GM10847 (cell line): Measurements from ENCODE around the gene CHRD.

Experiments
- POLR2A ChIP-seq: IDR thresholded peaks from 2 replicates; pipeline ENCODE4 v1.6.1; 2011; ENCODE audit not compliant: insufficient read length; ENCODE audit errors: extremely low read depth

CHRD gene

DNA sequence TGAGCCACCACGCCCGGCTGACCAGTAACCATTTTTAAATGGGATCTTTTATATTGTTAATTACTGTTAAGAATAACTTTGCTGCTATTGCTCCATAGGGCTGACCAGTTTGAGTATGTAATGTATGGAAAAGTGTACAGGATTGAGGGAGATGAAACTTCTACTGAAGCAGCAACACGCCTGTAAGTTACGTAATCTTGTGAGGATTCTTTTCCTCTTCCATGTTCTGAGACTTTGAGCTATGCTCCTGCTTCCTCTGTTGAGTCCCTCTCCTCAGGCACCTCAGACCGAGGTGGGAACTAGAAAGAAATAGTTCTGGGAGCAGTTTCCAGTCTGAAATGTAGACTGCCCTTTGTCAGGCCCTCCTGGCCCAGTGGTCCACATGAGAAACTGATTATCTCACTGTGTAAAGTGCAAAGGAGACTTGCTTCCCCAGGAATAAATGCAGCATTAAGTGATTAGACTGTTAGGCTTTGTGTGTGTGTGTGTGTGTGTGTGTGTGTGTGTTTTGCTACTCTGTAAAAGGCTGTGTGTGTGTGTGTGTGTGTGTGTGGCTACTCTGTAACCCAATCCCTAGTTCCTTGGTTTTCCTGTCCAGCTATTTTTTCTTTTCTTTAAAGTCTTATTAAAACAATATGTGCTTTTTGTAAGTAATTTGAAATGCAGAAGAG, 13.1 kb upstream of the CHRD start:
- TF ChIP-seq POLR2A = no peak

DNA sequence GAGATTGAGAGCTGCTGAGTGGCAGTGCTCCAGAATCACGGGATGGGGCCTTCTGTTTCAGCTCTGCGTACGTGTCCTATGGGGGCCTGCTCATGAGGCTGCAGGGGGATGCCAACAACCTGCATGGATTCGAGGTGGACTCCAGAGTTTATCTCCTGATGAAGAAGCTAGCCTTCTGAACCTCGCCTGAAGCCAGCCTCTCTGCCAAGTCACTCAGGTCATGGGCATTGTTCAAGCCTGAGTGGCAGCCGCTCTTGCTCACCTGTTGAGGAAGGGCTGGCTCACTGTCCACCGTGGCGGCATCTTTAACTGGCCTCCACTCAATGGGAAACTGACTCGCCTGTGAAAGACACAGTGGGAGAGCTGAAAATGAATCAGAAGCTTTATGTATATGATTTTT, 11.7 kb upstream of the CHRD start:
- no peak for TF ChIP-seq POLR2A

DNA sequence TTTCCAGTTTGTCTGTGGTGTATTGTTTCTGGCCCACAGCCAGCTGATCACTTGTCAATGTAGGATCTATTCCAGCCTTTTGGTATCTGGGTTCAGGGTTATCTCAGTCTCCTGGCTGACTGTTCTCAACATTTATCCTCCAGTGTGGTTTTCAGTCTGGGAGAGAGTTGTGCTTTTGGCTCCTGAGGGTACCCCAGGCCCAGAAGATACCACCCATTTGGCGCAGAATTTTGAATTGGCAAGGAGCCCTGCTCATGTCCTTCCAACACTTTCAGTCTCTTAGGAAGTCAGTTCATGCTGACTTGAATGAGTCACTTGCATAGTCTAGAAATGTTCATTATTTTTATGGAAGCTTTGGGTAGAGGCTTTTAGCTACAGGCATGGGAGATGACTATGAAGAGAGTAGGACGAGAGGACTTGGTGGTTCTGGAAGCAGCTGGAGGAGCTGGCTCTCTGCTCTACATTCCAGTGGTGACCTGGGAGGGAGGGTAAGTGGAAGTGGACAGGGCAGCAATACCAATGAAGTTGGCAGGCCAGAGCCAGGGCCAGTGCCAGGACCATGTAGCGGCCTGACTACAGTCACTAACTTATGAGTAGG, 11.2 kb upstream of the CHRD start:
- no peak for TF ChIP-seq POLR2A

DNA sequence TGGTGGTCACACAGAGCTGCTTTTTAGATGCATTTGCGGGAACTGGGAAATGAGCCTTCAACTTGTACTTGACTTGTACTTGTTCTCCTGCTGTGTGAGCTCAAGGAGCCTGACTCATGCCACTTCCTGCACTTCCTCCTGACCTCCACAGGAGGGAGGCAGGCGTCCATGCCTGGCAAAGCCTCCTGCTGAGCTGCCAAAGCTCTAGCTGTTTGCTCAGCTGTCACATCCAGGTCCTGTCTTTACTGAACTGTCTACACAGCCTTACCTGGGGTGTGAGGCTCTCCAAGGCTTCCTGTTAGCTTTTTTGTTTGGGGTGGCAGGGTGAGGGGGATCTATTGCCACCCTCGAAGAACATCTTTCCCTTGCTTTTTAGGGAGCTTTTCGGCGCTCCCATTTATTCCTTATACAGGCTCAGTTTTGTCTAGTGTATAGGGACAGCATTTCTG, 8.3 kb upstream of the CHRD start:
- no peak for TF ChIP-seq POLR2A

- no peak for TF ChIP-seq POLR2A
Measured at GRCh38 chr3:184372296-184372821, 7.5 kb upstream of the CHRD start.

DNA sequence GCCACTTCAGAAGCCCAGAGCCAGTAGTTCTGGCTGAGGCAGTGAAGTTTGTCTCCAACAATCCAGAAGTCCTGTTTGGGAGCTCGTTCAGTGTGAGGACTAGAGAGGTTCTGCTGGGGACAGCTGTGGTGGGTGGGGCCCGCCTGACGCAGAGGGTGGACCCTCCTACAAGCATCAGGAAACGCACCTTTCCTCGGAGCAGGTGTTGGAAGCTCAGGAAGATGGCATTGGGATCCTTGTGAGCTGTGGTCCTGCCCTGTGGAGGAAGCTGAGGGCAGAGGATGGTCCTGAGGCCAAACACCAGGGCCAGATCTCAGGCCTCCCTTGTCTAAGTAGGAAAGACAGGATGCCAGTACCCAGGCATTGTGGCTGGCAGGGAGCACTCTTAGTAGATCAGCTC, 6.9 kb upstream of the CHRD start:
- no peak for TF ChIP-seq POLR2A

DNA sequence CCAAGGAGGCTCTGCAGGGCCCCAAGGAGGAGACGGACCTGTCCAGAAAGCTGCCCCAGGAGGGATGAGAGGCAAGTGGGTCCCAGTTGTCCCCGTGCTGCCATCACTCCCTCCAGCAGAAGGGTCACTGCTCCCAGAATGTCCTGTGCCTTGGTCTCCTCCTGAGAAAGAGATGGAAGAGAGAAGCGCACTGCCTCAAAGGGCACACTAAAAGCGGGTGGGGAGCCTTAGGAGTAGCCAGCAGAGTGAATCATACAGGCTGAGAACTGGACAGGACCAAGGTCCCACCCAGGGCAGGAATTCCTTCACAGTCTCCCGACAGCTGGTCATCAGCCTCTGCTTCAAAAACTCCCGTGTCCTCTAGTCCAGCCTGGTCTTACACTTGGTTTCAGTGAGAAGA, 6.4 kb upstream of the CHRD start:
- no peak for TF ChIP-seq POLR2A

DNA sequence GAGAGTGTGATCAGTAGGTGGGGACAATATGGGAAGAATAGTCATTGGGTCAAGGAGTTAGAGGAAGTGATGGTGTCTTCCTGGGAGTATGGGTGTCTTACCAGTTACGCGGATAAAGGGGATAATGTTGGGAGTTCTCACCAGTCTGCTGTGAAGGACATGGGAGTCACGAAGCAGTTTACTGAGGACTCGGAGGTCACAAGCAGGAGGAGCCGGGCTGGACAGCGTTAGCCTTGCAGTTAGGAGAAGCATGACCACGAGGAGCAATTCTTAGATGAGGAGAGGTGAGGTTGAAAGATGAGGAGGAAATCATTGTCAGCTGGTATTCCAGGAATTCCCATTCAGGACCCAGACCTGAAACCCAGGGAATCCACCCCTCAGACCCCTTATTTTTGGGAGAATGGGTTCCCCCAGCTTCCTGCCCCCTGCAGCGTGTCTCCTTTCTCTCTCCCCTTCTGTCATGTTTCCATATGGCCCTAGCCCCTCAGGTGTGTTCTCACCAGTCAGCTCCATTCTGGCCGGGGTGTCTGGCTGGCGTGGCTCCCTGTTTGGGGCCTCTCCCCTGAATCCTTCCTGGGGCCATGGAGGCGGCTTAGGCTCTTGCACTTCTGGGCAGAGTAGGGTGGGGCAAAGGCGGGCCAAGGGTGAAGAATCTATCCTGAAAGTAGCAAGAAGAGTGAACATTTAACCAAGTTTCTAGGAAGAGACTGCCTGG, 4.0 kb upstream of the CHRD start:
- TF ChIP-seq POLR2A = no peak

DNA sequence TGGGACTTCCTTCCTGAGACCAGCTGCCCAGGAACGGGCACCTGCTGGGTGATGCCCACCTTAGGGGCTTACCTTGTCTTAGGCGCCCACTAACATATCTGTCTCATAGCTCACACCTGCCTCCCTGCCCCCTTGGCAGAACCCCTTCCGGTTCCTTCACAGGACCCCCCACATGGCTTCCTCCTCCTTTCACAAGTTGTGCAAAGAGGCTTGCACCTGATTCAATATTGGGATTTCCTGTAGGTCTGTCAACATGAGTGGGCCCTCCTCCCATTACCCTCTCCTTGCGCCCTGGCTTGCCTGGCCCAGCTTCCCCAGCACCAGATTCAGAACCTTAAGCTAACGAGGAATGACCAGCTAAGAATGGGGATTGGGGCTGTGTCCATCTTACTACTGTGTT, 2.5 kb upstream of the CHRD start:
- TF ChIP-seq POLR2A = no peak

DNA sequence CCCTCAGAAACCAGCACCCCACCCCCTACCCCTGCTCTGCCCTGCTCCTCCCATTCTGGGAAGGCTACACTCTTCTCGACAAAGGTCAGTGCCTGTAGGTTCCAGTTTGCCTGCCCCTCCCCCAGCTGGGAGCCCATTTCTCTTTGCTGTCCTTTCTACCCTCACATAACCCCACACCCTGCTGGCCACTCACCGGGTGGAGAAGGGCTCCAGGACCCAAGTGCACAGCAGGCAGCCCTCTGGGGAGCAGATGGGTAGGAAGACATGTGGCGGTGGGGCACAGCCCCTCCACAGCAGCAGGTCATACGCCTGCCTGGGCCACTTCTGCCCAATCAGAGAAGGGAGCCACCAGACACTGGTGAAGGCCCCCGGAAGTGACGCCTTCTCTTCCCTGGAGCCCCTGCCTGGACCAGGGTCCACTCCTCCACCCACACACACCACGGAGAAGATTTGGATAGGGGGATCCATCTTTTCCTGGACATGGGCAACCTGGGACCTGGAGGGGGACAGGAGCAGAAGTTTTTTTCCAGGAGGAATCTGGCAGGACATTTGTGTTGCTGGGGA, 1.9 kb upstream of the CHRD start, which contains the start of gene THPO:
Gene THPO (minus strand): TSS at position 326 of the 564 bp plus-strand sequence. CDS start 1,948 bp downstream, outside the sequence.
- no peak for TF ChIP-seq POLR2A

GRCh38 chr3:184378651-184379357, 1.1 kb upstream of the CHRD start:
- TF ChIP-seq POLR2A = no peak

- no peak for TF ChIP-seq POLR2A
Measured at GRCh38 chr3:184380185-184380626, 352 bp downstream of the CHRD start.

GRCh38 chr3:184380627-184381260, 890 bp downstream of the CHRD start:
- no peak for TF ChIP-seq POLR2A

DNA sequence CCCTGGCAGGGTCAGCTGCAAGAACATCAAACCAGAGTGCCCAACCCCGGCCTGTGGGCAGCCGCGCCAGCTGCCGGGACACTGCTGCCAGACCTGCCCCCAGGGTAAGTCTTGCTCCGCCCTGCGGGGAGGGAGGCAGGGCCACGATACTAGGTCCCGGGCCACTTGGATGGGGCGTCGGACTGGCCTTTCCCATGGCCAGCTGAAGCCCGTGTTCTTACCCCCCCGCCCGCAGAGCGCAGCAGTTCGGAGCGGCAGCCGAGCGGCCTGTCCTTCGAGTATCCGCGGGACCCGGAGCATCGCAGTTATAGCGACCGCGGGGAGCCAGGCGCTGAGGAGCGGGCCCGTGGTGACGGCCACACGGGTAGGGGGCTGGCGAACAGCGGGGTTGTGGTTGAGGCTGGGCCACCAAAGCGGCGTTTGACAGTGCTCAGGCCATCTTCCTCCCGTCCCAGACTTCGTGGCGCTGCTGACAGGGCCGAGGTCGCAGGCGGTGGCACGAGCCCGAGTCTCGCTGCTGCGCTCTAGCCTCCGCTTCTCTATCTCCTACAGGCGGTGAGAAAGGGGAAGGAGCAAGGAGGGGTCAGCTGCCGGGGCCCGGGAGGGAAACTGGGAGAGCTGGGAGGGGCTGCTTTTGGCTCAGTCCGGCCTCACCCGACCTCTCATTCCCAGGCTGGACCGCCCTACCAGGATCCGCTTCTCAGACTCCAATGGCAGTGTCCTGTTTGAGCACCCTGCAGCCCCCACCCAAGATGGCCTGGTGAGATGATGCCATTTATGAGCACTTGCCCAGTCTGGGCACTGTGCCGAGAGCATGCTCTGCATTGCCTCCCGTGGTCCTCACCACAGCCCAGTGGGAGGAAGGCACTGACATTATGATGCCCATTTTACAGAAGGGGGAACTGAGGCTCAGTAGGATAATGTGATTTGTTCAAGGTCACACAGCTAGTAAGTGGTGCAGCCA, 1.7 kb downstream of the CHRD start:
- TF ChIP-seq POLR2A = no peak
